Progenitor cell of endocrine pancreas (in vitro differentiated cells): ENCODE results near the gene NOL11. TPM values are rescaled to one million over a fixed set of nuclear protein-coding genes. Genes with fewer than 3 reads are reported as not detected.
A peak's percentile ranks its signal among the peaks of the same experiment; 100 is the strongest.

Experiments used
- DNase-seq: peaks from one replicate; pipeline ENCODE4 v3.0.0; 2021; ENCODE audit warnings: low spot score; ENCODE audit not compliant: unreplicated experiment
- H3K27ac Mint-ChIP-seq: 2 replicates; pipeline ENCODE4 v1.8.0; 2021; ENCODE audit warnings: mild to moderate bottlenecking, moderate library complexity, mixed read lengths
- H3K27me3 Mint-ChIP-seq: 2 replicates; pipeline ENCODE4 v1.8.0; 2021; ENCODE audit warnings: mixed read lengths
- H3K36me3 Mint-ChIP-seq: 2 replicates; pipeline ENCODE4 v1.8.0; 2022; ENCODE audit warnings: mixed read lengths; ENCODE audit not compliant: insufficient read depth
- H3K4me1 Mint-ChIP-seq: 2 replicates; pipeline ENCODE4 v1.8.0; 2021; ENCODE audit warnings: low read depth, mixed read lengths
- H3K4me3 Mint-ChIP-seq: 2 replicates; pipeline ENCODE4 v1.8.0; 2021; ENCODE audit warnings: low read depth, mild to moderate bottlenecking, moderate library complexity, mixed read lengths
- H3K9me3 Mint-ChIP-seq: 2 replicates; pipeline ENCODE4 v1.8.0; 2021; ENCODE audit warnings: low read depth, mixed read lengths
- total RNA-seq: library from RNA; stranded (reverse); gene quantifications from 2 replicates; pipeline ENCODE4 v1.2.1, GENCODE V29; 2021
- TF ChIP-seq, protein P1 (sequence below): fragments of 200-600 bp; sonication (generic); IDR thresholded peaks from one replicate; pipeline ENCODE4 v1.5.0; 2021; ENCODE audit warnings: antibody characterized with exemption, mild to moderate bottlenecking; ENCODE audit not compliant: unreplicated experiment

Gene NOL11
- total RNA-seq, 1 donor from 2014 or later, result 63.0 TPM

DNA sequence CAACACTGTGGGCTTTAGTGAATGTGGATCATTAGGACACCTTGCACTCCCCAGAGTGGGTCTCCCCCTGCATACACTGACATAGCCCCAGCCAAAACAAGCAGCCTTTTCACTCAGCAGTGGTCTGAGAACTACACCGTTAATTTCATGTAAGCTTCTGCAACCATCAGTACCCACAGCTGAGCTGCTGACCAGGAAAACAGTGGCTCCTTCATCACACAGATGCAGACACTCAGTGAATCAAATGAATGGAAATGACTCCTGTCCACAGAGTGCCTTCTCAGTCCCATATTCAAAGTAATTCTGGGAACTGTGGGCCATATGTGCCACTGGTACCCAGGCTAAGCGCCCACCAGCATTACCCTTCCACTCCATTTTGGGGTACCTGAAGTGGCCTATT, 39.3 kb upstream of the NOL11 start:
- peaks cover 5% of the 10 kb centered on the region for H3K36me3 Mint-ChIP-seq
- TF ChIP-seq, protein P1, sequence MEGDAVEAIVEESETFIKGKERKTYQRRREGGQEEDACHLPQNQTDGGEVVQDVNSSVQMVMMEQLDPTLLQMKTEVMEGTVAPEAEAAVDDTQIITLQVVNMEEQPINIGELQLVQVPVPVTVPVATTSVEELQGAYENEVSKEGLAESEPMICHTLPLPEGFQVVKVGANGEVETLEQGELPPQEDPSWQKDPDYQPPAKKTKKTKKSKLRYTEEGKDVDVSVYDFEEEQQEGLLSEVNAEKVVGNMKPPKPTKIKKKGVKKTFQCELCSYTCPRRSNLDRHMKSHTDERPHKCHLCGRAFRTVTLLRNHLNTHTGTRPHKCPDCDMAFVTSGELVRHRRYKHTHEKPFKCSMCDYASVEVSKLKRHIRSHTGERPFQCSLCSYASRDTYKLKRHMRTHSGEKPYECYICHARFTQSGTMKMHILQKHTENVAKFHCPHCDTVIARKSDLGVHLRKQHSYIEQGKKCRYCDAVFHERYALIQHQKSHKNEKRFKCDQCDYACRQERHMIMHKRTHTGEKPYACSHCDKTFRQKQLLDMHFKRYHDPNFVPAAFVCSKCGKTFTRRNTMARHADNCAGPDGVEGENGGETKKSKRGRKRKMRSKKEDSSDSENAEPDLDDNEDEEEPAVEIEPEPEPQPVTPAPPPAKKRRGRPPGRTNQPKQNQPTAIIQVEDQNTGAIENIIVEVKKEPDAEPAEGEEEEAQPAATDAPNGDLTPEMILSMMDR, result no peak
- H3K27ac Mint-ChIP-seq, result peak overlapping the region; percentile 33
- H3K9me3 Mint-ChIP-seq, result no peaks in the 10 kb centered on the region
- no peaks in the 10 kb centered on the region for H3K27me3 Mint-ChIP-seq
- peaks cover 3% of the 10 kb centered on the region for H3K4me1 Mint-ChIP-seq
- H3K4me3 Mint-ChIP-seq, result no peak overlapping the region
- no peak for DNase-seq

GRCh38 chr17:67679225-67679624, 38.5 kb upstream of the NOL11 start:
- Mint-ChIP-seq H3K27me3 (no peaks in the 10 kb centered on the region), H3K27ac (no peak overlapping the region), H3K9me3 (no peaks in the 10 kb centered on the region), H3K4me3 (no peak overlapping the region), H3K4me1 (peaks cover 3% of the 10 kb centered on the region), H3K36me3 (peaks cover 5% of the 10 kb centered on the region)
- TF ChIP-seq, protein P1, result no peak
- no peak for DNase-seq

GRCh38 chr17:67679721-67680120, 38.0 kb upstream of the NOL11 start:
- TF ChIP-seq, protein P1, result no peak
- no peaks in the 10 kb centered on the region for H3K9me3 Mint-ChIP-seq
- peaks cover 3% of the 10 kb centered on the region for H3K4me1 Mint-ChIP-seq
- H3K27ac Mint-ChIP-seq, result no peak overlapping the region
- no peak for DNase-seq
- no peak overlapping the region for H3K4me3 Mint-ChIP-seq
- H3K36me3 Mint-ChIP-seq, result peaks cover 5% of the 10 kb centered on the region
- no peaks in the 10 kb centered on the region for H3K27me3 Mint-ChIP-seq

DNA sequence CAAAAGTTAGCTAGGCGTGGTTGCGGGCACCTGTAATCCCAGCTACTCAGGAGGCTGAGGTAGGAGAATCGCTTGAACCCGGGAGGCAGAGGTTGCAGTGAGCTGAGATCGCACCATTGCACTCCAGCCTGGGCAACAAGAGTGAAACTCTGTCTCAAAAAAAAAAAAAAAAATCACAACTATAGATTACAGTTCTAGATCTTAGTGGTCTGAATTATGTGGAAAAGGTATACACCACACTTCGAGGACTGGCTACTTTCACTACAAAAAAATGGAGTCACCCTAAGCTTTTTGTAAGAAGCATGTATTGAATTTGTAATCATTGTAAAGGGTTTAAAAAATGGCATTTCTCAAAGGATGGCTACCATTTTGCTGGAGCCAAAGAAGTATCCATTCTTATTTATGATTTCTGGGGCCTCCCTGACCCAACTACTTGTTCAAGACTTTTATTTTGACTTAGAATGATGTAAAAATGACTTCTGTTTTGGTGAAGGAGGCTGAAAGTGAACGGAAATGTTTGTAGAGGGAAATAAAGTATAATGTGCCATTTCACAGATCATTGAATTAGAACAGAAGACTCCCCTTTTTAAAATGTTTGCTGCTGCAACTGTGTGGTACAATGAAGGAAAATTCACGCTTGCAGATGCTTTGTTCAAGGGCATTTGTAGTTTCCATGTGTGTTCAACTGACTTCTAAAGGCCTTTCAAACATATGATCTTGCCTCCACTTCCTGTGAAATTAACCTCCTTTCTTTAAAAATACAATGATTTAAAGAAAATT, 37.1 kb upstream of the NOL11 start:
- no peaks in the 10 kb centered on the region for H3K9me3 Mint-ChIP-seq
- no peak overlapping the region for H3K4me3 Mint-ChIP-seq
- TF ChIP-seq, protein P1, result no peak
- no peak for DNase-seq
- H3K36me3 Mint-ChIP-seq, result peaks cover 2% of the 10 kb centered on the region
- H3K27me3 Mint-ChIP-seq, result no peaks in the 10 kb centered on the region
- H3K4me1 Mint-ChIP-seq, result peaks cover 3% of the 10 kb centered on the region
- H3K27ac Mint-ChIP-seq, result no peak overlapping the region

DNA sequence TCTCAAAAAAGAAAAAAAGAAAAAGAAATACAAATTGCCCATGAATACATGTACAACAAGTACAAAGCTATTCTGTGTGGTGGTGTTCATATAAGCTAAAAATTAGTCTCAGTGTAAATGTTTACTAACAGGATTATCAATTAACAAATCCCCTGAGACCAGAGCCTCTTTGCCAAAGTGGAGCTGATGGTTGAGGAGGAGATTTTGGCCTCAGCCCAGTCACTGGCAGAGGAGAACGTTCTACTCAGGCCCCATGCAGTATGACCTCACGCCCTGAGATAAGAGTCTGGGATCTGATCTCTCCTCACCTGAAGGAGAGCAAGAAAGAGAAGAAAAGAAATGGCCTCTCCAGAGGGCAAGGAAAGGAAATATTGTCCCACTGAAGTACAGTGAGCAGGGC, 35.5 kb upstream of the NOL11 start:
- no peak overlapping the region for H3K4me3 Mint-ChIP-seq
- TF ChIP-seq, protein P1, result no peak
- peaks cover 3% of the 10 kb centered on the region for H3K4me1 Mint-ChIP-seq
- peak overlapping the region; percentile 89 for H3K27ac Mint-ChIP-seq
- H3K36me3 Mint-ChIP-seq, result peaks cover 2% of the 10 kb centered on the region
- H3K27me3 Mint-ChIP-seq, result no peaks in the 10 kb centered on the region
- DNase-seq, result no peak
- no peaks in the 10 kb centered on the region for H3K9me3 Mint-ChIP-seq
